GM23248 (cell line): ENCODE results near the gene ASIC4. TPM values are rescaled to one million over a fixed set of nuclear protein-coding genes. Genes with fewer than 3 reads are reported as not detected.

Source experiments
- DNase-seq: peaks from one replicate; pipeline ENCODE4 v3.0.0-alpha.2; 2015
- H2AFZ ChIP-seq: fragments of 200-600 bp; sonication (generic); 2 replicates; pipeline ENCODE4 v1.6.1; 2016; ENCODE audit warnings: antibody characterized with exemption
- H3F3A ChIP-seq: fragments of 200-600 bp; sonication (generic); 2 replicates; pipeline ENCODE4 v1.6.1; 2016; ENCODE audit warnings: mild to moderate bottlenecking, antibody characterized with exemption, mixed run types; ENCODE audit not compliant: insufficient read depth
- H3K27ac ChIP-seq: fragments of 200-600 bp; sonication (generic); 2 replicates; pipeline ENCODE4 v1.5.1; 2016; ENCODE audit warnings: mild to moderate bottlenecking
- H3K27me3 ChIP-seq: fragments of 200-600 bp; sonication (generic); replicated peaks from 2 replicates; pipeline ENCODE4 v1.6.1; 2016; ENCODE audit warnings: mild to moderate bottlenecking; ENCODE audit not compliant: insufficient read depth
- H3K36me3 ChIP-seq: fragments of 200-600 bp; sonication (generic); 2 replicates; pipeline ENCODE4 v1.6.1; 2016; ENCODE audit warnings: low read depth, mild to moderate bottlenecking
- H3K4me1 ChIP-seq: fragments of 200-600 bp; sonication (generic); 2 replicates; pipeline ENCODE4 v1.6.1; 2016; ENCODE audit warnings: mild to moderate bottlenecking; ENCODE audit not compliant: insufficient read depth
- H3K4me2 ChIP-seq: fragments of 200-600 bp; sonication (generic); one replicate; pipeline ENCODE4 v1.6.1; 2016; ENCODE audit warnings: mild to moderate bottlenecking; ENCODE audit not compliant: unreplicated experiment
- H3K4me3 ChIP-seq: fragments of 200-600 bp; sonication (generic); 2 replicates; pipeline ENCODE4 v1.5.1; 2016; ENCODE audit warnings: mild to moderate bottlenecking
- H3K79me2 ChIP-seq: fragments of 200-600 bp; sonication (generic); 2 replicates; pipeline ENCODE4 v1.6.1; 2016; ENCODE audit warnings: mild to moderate bottlenecking; ENCODE audit not compliant: insufficient read depth
- H3K9ac ChIP-seq: fragments of 200-600 bp; sonication (generic); 2 replicates; pipeline ENCODE4 v1.6.1; 2016; ENCODE audit warnings: mild to moderate bottlenecking
- H3K9me2 ChIP-seq: fragments of 200-600 bp; sonication (generic); 2 replicates; pipeline ENCODE4 v1.6.1; 2016; ENCODE audit warnings: mixed run types, mild to moderate bottlenecking, moderate library complexity; ENCODE audit not compliant: insufficient read depth
- H3K9me3 ChIP-seq: fragments of 200-600 bp; sonication (generic); one replicate; pipeline ENCODE4 v1.6.1; 2017; ENCODE audit warnings: low read depth
- H4K20me1 ChIP-seq: fragments of 200-600 bp; sonication (generic); 2 replicates; pipeline ENCODE4 v1.6.0; 2016; ENCODE audit not compliant: insufficient read depth
- EZH2 ChIP-seq: fragments of 200-600 bp; sonication (generic); IDR thresholded peaks from 2 replicates; pipeline ENCODE4 v1.6.1; 2018; ENCODE audit warnings: antibody characterized with exemption, mild to moderate bottlenecking; ENCODE audit not compliant: insufficient read depth, poor library complexity, severe bottlenecking
- EZH2phosphoT487 ChIP-seq: fragments of 200-600 bp; sonication (generic); IDR thresholded peaks from 2 replicates; pipeline ENCODE4 v1.6.1; 2018; ENCODE audit warnings: antibody characterized with exemption, moderate library complexity, mild to moderate bottlenecking, low read depth; ENCODE audit not compliant: insufficient read depth
- WGBS, 2 experiments: methylation state at CpG; one replicate each; pipeline ENCODE4 v1.1.6; 2015 to 2017; ENCODE audit warnings: low lambda C conversion rate in 2 of 2, low coverage in 1 of 2; ENCODE audit errors: missing lambda C conversion rate in 2 of 2; 5-methylcytosine and 5-hydroxymethylcytosine counted together
- in situ Hi-C: fragments of 300-500 bp; cut with MboI; formaldehyde crosslinking; loops from 2 replicates; pipeline ENCODE4 v1.15.0; 2020
- polyA plus RNA-seq: library from polyadenylated mRNA; unstranded; fragments of >200 nt; fragmentation: Nextera tagmentation; extraction: Ambion mirVana; gene quantifications from 2 replicates; pipeline ENCODE4 v1.2.1, GENCODE V29; 2016
- total RNA-seq: library from RNA; depleted of rRNA; stranded (reverse); fragments of >200 nt; shearing (Covaris generic); gene quantifications from 2 replicates; pipeline ENCODE4 v1.2.3, GENCODE V29; 2014

Gene ASIC4
- total and polyA plus RNA-seq, 2 experiments from 2014 or later = 0.43 TPM; not detected in 1

DNA sequence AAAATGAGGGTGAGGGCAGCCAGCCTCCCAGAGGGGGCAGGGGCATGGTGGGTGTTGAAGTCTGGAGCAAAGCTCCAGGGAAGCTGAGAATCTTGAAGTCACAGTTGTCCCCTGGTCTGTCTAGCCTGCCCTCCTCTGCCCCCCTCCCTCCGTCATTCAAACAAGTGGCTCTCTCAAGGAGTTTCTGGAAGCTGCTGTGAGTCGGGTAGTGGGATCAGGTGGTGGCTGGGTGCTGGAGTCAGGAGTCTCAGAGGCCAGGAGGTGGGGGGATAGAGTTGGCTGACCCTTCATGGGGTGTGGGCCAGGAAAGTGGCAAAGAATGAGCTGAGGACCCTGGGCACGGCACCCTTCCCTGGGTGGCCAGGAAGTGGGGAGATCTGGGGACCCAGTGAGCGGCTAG lies 495 bp upstream of the ASIC4 start:
- no peak for DNase-seq
- H3K9me2 ChIP-seq = no peaks in the 10 kb centered on the region
- no peaks in the 10 kb centered on the region for H3F3A ChIP-seq
- peaks cover 13% of the 10 kb centered on the region for H3K4me1 ChIP-seq
- no peak overlapping the region for H2AFZ ChIP-seq
- WGBS, 2 experiments = 14 to 26% methylated on average over 4 of the region's 4 CpGs
- no peak for TF ChIP-seq EZH2phosphoT487
- TF ChIP-seq EZH2 = no peak
- no peaks in the 10 kb centered on the region for H3K79me2 ChIP-seq
- H3K9me3 ChIP-seq = no peaks in the 10 kb centered on the region
- in situ Hi-C loops = no loop called here
- H3K4me2 ChIP-seq = no peak overlapping the region
- H3K4me3 ChIP-seq = no peak overlapping the region
- H3K9ac ChIP-seq = no peak overlapping the region
- H3K36me3 ChIP-seq = no peaks in the 10 kb centered on the region
- H3K27me3 ChIP-seq = peaks cover 17% of the 10 kb centered on the region
- H3K27ac ChIP-seq = no peak overlapping the region
- no peaks in the 10 kb centered on the region for H4K20me1 ChIP-seq

DNA sequence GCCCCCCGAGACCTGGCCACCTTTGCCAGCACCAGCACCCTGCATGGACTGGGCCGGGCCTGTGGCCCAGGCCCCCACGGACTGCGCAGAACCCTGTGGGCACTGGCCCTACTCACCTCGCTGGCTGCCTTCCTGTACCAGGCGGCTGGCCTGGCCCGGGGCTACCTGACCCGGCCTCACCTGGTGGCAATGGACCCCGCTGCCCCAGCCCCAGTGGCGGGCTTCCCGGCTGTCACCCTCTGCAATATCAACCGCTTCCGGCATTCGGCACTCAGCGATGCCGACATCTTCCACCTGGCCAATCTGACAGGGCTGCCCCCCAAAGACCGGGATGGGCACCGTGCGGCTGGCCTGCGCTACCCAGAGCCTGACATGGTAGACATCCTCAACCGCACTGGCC lies 554 bp downstream of the ASIC4 start:
- Histone ChIP-seq H3K9me3 (no peaks in the 10 kb centered on the region), H3K9ac (no peak overlapping the region), H2AFZ (no peak overlapping the region), H3K27me3 (peaks cover 17% of the 10 kb centered on the region), H3K27ac (no peak overlapping the region), H3F3A (no peaks in the 10 kb centered on the region), H3K4me2 (no peak overlapping the region), H3K36me3 (no peaks in the 10 kb centered on the region), H3K9me2 (no peaks in the 10 kb centered on the region), H3K4me3 (no peak overlapping the region), H4K20me1 (no peaks in the 10 kb centered on the region), H3K4me1 (peaks cover 5% of the 10 kb centered on the region; the same call in 1 of the 2 replicates), H3K79me2 (no peaks in the 10 kb centered on the region)
- WGBS, 2 experiments = 87 to 88% methylated on average over 20 to 21 of the region's 21 CpGs
- in situ Hi-C loops = no loop called here
- DNase-seq = no peak
- TF ChIP-seq EZH2phosphoT487 = no peak
- no peak for TF ChIP-seq EZH2

DNA sequence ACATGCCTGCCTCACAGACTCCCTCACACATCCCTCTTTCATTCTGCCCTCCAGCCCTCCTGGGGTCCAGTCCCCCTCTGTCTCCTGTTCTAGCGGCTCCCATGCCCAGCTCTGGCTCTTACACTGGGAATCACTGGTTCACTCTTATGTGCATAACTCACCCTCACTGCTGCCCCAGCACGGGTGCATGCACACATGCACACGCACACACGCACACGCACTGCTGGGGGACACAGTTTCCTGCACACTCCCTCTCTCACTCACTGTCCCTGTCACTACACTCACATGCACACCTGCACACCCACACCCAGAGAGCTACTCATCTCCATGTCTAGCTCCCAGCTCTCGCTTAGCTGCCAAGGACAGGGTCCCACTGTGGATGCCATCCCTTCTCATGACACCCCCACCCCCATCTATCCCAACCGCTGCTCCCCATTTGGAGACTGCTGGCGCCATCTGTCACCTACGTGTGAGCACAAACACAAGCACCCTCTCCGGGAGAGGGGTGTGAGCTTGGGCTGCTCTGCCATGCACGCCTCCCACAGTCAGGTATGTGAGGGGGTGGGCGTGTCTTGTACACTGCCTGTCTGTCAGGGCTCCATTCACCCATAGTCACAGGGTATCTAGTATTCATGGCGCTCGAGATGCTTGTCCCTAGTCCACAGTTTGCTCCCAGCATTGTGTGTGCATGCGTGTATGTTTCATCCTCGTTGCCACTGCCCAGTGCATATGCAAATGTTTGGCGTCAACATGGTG lies 1.8 kb downstream of the ASIC4 start:
- Histone ChIP-seq H2AFZ (no peak overlapping the region), H3K27ac (no peak overlapping the region), H3K9me3 (no peaks in the 10 kb centered on the region), H3K4me3 (no peak overlapping the region), H3K4me1 (peaks cover 9% of the 10 kb centered on the region), H3K79me2 (no peaks in the 10 kb centered on the region), H3K9me2 (no peaks in the 10 kb centered on the region), H3K36me3 (no peaks in the 10 kb centered on the region), H3K4me2 (no peak overlapping the region), H3F3A (no peaks in the 10 kb centered on the region), H3K9ac (no peak overlapping the region), H4K20me1 (no peaks in the 10 kb centered on the region), H3K27me3 (peaks cover 17% of the 10 kb centered on the region)
- TF ChIP-seq EZH2phosphoT487 = no peak
- TF ChIP-seq EZH2 = no peak
- in situ Hi-C loops = no loop called here
- WGBS, 2 experiments = 77% methylated on average over 17 of the region's 17 CpGs
- DNase-seq = no peak

DNA sequence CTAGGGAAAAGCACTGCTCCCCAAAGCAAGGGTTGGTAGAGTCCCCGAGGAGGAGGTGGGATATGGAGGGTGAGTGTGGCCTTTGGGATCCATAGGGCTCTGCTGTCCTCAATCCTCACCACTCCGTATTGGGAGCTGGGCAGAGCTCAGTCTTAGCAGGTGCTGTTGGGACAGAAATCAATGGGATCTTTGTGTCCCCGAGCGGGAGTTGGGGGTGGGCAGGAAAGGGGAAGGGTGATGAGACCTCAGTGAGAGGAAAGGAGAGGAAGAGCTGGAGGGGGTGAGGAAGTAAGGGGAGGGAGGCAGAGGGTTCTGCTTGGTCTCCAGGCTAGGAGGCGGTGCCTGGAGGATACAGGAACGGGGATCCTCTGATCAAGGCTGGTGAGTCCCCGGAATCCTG lies 2.6 kb downstream of the ASIC4 start:
- Histone ChIP-seq H2AFZ (no peak overlapping the region), H3K9ac (no peak overlapping the region), H3K79me2 (no peaks in the 10 kb centered on the region), H3K36me3 (no peaks in the 10 kb centered on the region), H3K4me1 (peaks cover 17% of the 10 kb centered on the region), H3K9me2 (no peaks in the 10 kb centered on the region), H4K20me1 (no peaks in the 10 kb centered on the region), H3K27me3 (peaks cover 17% of the 10 kb centered on the region), H3K27ac (no peak overlapping the region), H3K4me3 (no peak overlapping the region), H3F3A (peaks cover 3% of the 10 kb centered on the region; the same call in 1 of the 2 replicates), H3K4me2 (no peak overlapping the region), H3K9me3 (no peaks in the 10 kb centered on the region)
- WGBS, 2 experiments = 84 to 91% methylated on average over 4 to 7 of the region's 7 CpGs
- no peak for DNase-seq
- in situ Hi-C loops = no loop called here
- no peak for TF ChIP-seq EZH2phosphoT487
- TF ChIP-seq EZH2 = no peak
